ENCODE results near the gene DNAH8.

The DNAH8 gene

GRCh38 chr6:38935051-38935450 lies 219.9 kb downstream of the DNAH8 start:
- POLR2A ChIA-PET = no interaction called here
- DNase-seq (ENCODE audit: extremely low spot score) = no peak
- CTCF ChIA-PET = interaction anchor here (1.1 kb wide), 1 partner anchor 11 kb away, joined by 3 read pairs; no protein-coding TSS in a partner anchor
- TF ChIP-seq, protein P1, sequence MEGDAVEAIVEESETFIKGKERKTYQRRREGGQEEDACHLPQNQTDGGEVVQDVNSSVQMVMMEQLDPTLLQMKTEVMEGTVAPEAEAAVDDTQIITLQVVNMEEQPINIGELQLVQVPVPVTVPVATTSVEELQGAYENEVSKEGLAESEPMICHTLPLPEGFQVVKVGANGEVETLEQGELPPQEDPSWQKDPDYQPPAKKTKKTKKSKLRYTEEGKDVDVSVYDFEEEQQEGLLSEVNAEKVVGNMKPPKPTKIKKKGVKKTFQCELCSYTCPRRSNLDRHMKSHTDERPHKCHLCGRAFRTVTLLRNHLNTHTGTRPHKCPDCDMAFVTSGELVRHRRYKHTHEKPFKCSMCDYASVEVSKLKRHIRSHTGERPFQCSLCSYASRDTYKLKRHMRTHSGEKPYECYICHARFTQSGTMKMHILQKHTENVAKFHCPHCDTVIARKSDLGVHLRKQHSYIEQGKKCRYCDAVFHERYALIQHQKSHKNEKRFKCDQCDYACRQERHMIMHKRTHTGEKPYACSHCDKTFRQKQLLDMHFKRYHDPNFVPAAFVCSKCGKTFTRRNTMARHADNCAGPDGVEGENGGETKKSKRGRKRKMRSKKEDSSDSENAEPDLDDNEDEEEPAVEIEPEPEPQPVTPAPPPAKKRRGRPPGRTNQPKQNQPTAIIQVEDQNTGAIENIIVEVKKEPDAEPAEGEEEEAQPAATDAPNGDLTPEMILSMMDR (IDR thresholded peaks at IDR 0.05; ENCODE audit: control extremely low read depth, extremely low read depth, low read depth, missing control alignments) = no peak

GRCh38 chr6:38937839-38938613 lies 222.9 kb downstream of the DNAH8 start:
- CTCF ChIA-PET = no interaction called here
- TF ChIP-seq, protein P1 (IDR thresholded peaks at IDR 0.05; ENCODE audit: control extremely low read depth, extremely low read depth, low read depth, missing control alignments) = no peak
- POLR2A ChIA-PET = no interaction called here
- no peak for DNase-seq (ENCODE audit: extremely low spot score)

DNA sequence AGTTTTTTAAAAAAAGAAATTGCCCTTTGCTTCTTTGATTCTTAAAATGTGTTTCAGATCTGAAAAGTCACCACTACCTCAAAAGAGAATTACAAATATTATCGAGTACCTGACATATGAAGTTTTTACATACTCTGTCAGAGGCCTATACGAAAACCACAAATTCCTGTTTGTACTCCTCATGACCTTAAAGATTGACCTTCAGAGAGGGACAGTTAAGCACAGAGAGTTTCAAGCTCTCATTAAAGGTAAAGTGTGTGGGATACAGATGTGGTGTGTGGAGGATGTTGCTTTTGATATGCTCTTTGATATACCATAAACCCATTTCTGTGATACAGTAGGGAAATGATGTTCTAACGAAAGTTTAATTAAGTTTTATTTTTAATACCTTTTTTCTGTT lies 223.6 kb downstream of the DNAH8 start:
- DNase-seq (ENCODE audit: extremely low spot score) = no peak
- TF ChIP-seq, protein P1 (IDR thresholded peaks at IDR 0.05; ENCODE audit: control extremely low read depth, extremely low read depth, low read depth, missing control alignments) = no peak
- POLR2A ChIA-PET = no interaction called here
- CTCF ChIA-PET = no interaction called here

DNA sequence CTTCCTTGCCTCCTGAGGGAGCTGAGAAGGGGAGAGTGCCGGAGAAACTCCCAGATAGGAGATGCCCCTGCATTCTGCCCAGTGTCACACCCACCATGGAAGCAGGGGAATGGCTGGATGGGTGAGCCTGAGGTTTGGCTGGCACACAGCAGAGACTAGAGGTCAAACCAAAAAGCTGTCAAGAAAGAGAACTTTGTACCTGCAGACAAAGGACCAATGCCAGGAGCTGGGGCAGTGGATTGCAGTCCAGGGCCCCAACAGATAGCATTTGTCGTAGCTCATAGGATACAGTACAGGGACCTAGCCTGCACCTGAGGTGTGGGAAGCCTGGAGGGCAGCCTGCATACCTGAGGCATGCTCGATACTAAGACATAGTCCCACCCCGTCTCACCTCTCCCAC lies 227.3 kb downstream of the DNAH8 start:
- CTCF ChIA-PET = no interaction called here
- DNase-seq (ENCODE audit: extremely low spot score) = no peak
- TF ChIP-seq, protein P1 (IDR thresholded peaks at IDR 0.05; ENCODE audit: control extremely low read depth, extremely low read depth, low read depth, missing control alignments) = no peak
- POLR2A ChIA-PET = no interaction called here

DNA sequence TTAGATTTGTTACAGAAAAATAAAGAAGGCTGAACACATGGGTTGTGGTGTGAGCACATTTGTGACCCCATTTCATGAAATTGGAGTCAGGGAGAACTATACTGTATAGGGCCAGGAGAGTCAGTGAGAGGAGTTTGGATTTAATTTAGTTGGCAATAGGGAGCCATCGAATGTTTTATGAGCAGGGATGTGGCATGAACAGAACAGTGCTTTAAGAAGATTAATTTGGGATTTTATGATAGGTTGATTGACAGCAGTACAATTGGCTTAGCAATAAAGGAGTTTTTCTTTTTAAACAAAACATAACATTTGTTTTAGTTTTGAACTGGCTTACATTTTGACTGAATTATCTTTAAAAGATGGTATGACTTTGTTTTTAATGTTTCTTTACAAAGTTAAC lies 227.9 kb downstream of the DNAH8 start:
- TF ChIP-seq, protein P1 (IDR thresholded peaks at IDR 0.05; ENCODE audit: control extremely low read depth, extremely low read depth, low read depth, missing control alignments) = no peak
- ChIA-PET CTCF (no interaction called here), POLR2A (no interaction called here)
- DNase-seq (ENCODE audit: extremely low spot score) = no peak

DNA sequence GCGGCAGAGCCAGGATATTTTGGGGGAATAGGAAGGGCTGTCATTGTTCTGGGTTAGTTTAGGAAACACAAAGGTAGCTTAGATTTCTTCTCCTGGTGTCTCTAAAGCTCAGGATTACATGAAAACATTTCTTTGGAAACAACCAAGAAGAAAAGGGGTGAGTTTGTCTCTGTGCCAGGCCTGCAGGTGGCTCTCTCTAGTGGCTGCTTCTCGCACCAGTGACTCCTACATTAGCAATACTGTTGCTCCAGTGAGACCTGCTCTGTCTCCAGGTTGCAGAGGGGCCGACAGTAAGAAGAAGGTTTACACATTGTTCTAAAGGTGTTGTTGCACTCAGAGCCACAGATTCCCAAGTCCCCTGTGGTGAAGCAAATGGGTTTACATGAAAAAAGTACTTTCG lies 228.9 kb downstream of the DNAH8 start:
- TF ChIP-seq, protein P1 (IDR thresholded peaks at IDR 0.05; ENCODE audit: control extremely low read depth, extremely low read depth, low read depth, missing control alignments) = no peak
- ChIA-PET CTCF (no interaction called here), POLR2A (no interaction called here)
- no peak for DNase-seq (ENCODE audit: extremely low spot score)

All from GM10248 (cell line).